ENCODE results near the gene A3GALT2.
"Not testable (repeated sequence)": the region's sequence is repeated elsewhere in the genome, so short reads cannot be mapped to it uniquely, and the experiment has no call there.

A3GALT2 gene

DNA sequence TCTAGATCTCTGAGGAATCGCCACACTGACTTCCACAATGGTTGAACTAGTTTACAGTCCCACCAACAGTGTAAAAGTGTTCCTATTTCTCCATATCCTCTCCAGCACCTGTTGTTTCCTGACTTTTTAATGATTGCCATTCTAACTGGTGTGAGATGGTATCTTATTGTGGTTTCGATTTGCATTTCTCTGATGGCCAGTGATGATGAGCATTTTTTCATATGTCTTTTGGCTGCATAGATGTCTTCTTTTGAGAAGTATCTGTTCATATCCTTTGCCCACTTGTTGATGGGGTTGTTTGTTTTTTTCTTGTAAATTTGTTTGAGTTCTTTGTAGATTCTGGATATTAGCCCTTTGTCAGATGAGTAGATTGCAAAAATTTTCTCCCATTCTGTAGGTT, 30.3 kb downstream of the A3GALT2 start:
- DNase-seq: not testable (repeated sequence)

DNA sequence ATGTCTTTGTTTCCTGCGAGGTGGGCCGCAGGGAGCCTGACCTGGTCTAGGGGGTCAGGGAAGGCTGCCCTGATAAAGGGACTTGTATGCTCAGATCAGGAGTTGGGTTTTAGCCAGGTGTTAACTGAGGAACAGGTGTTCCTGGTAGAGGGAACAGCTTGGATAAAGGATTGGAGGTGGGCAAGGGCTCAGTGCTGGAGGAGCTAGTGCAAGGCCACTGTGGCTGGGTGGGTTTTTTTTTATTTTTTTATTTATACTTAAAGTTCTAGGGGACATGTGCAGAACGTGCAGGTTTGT, 31.1 kb downstream of the A3GALT2 start:
- DNase-seq: no peak

DNA sequence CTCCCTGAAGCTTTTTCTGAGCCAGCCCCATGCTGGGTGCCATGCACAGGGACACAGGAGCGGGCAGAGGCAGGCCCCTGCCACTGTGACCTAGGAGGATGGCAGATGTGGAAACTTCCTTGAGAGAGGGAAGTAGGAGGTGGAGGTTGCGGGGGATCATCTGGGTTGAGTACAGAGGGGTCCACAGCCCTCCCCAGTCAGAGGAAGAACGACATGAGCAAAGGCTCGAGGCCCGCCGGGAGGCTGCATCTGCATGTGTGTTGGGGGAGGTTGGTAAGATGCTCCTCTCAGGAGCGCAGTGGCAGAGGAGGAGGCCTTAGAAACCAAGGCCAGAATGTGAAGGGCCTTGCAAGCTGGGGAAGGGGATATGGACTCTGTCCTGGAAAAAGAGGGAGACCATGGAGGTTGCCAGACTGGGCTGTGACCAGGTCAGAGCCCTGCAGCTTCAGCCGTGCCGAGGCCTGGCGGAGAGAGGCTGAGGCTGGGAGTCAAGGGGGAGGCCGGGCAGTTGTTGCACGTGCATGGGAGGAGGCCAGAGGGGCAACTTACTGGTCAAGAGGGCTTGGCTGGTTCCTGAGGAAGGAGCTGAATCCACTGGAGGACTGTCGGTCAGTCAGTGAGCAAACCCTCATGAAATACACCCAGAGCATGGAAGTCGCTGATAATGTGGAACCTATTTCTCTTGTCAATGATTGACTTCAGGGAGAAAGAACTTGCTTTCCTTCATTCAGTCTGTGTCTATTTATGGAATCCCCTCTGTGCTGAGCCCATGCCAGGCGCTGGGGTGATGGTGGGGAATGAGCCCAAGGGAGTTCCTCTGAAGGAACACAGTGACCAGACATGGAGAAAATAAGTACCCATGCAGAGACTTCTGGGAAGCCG, 31.7 kb downstream of the A3GALT2 start:
- no peak for DNase-seq

DNA sequence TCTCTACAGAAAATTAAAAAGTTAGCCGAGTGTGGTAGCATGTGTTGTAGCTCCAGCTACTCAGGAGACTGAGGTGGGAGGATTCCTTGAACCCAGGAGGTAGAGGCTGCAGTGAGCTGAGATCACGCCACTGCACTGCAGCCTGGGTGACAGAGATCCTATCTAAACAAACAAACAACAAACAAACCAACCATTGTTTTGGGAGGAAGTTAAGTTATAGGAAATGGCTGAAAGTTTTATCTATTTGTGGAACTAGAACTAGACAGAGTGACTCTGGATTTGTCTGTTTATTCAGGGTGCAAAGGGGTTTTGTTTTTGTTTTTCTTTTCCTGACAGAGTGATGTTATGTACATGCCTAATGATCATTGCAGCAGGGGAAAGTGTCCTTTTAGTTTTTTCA, 33.6 kb downstream of the A3GALT2 start:
- DNase-seq: no peak

DNA sequence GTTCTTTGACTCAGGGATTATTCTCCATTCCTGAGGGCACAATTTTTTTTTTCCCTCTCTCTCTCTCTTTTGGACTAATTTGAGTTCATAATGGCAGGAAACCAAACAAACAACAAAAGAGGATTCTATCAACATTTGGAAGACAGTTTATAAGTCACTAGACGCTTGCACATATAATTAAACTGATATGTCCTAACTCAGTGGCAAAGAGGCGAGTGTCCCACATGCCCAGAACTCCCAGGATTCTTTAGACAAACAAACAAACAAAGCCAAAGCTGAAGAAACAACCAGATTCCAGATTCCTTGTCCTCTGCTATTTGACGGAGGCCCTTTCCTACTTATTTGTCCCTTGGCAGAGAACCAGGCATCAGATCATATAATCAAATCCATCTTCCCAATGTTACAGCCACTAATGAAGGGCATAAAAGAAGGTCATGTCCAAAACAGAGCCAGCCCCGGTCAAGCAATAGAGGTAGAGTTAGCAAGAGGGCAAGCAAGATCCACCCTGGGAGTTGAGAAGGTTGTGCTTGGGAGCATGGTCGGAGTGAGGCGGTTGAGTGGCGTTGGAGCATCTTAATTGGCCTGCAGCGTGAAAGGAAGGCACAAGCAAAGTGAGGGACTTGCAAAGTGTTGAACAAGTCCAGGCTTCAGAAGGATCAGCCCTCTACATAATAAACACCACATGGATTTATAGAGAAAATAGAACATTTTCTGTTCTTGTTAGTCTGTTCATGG, 34.3 kb downstream of the A3GALT2 start:
- DNase-seq: no peak

DNA sequence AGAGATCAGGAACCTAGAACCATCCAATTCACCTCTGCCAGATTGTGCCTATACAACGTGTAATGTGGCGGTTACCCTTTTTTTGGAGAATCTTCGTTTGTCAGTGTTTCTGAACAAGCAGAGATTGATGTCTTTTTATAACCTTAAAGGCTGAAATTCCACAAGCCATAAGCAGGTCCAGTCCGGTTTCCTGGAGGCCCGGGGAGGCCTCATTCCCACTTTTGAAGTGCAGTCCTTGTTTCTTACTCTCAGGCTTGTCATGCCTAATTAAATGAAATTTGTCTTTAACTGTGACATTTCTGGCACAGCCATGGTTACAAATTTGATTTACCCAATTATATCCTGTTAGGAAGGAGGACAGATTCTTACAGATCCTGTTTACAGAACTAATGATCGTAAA, 36.8 kb downstream of the A3GALT2 start:
- DNase-seq: no peak

DNA sequence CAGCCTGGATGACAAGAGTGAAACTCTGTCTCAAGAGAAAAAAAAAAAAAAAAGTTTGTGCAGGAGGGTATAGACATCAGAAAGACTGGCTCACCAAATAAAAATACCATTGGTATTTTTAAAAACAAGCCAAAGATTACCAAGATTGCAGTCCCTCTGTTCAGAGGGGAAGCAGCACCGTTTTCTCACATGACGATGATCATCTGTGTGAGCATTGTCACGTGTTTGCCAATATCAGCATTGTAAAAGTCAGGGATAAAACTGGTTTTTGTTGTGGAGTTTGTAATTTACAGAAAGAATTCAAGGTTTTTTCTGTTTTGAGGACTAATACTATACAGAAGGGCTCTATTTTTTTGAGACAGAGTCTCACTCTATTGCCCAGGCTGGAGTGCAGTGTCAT, 38.1 kb downstream of the A3GALT2 start:
- DNase-seq: no peak

DNA sequence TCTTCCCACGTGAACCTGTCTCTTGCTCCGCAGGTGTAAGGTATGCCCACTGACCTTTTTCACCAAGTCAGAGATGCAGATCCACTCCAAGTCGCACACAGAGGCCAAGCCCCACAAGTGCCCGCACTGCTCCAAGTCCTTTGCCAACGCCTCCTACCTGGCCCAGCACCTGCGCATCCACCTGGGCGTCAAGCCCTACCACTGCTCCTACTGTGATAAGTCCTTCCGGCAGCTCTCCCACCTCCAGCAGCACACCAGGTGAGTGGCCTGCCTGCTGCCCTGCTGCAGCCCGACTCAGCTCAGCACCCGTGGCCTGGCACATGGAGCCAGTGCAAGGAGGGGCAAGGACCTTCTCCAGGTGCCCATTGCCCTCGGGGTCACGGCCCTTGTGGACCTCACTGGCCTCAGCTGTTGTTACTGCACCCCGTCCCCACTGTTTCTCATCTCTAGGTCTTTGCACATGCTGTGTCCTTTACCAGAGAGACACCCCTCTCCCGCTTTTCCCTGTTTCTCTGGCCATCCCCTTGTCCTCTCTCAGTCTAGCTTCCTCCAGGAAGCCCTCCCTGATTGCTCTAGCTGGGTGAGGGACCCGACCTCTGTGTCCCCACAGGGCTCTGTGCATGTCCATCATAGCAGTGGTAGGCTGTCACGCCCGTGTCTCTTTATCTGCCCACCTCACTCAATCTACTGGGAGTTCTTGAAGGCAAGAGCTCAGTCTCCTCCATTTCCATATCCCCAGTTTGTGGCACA, 39.2 kb downstream of the A3GALT2 start:
- no peak for DNase-seq

DNA sequence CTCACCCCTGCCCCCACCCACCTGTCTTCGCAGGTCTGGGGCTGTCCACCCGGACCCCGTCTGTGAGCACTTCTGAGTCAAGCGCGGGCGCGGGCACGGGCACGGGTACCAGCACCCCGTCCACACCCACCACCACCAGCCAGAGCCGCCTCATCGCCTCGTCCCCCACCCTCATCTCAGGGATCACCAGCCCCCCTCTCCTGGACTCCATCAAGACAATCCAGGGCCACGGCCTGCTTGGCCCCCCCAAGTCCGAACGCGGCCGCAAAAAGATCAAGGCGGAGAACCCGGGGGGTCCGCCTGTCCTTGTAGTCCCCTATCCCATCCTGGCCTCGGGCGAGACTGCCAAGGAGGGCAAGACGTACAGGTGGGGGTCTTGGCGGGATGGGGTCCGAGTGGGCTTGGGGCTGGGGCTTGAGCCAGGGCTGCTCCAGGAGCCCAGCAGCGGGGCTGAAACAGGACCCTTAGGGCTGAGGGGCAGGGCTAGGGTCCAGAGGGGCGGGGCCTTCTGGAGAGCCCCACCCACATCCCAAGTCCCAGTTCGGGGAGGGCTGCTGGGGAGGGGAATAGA, 40.7 kb downstream of the A3GALT2 start:
- DNase-seq: no peak

DNA sequence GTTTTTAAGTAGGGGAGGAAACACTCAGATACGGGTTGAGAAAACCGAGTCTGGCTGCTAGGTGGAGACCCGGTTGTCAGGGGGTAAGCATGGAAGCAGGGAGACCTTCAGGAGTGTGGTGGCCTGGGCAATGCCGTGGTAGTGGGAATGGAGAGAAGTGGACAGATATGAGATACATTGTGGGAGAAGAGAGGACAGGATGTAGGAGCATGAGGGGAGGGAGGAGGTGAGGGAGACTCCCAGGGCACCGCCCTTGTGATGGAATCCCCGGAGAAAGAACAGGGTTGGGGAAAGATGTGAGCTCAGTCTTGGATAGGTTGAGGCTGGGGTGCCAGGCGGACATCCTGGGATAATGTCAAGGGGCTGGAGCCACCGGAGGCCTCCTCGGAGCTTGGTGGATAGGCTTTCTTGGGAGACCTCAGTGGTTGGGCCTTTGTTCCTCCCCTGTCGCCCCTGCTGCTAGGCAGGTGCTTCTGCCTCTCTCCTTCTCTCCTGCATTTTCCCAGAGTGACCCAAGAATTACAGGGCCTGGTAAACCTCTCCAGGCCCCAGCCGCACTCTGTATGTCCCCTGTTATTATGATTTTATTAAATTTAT, 43.3 kb downstream of the A3GALT2 start:
- no peak for DNase-seq

DNA sequence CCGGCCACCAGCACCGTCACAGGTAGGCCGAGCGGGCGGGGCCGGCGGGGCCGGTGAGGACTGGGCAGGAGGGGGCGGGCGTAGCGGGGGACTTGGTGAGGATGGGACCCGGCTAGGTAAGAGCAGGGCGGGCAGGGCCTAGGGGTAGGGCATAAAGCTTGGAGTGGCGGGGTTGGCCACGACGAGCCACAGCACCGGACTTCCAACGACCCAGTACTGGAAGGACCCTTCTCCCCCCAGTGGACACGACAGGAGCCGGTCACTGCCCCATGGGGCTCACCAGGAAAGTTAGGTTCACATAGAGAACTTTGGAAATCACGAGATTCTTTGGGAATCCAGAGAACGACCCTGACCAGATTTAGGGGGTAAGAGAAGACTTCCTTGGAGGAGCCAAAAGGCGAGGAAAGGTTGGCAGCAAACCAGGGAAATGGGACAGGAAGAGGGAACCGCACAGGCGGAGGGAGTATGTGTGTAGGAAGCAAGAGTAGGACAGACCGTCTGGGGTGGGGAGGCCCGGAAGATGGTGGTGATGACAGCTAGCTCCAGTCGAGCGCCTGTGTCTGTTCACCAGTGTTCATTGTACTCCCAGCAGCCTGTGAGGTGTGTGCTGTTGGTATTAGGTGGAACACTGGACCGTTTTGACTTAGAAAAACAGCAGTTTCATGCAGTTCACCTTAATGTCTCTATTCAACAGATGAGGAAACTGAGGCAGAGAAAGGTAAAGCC, 44.2 kb downstream of the A3GALT2 start:
- no peak for DNase-seq

DNA sequence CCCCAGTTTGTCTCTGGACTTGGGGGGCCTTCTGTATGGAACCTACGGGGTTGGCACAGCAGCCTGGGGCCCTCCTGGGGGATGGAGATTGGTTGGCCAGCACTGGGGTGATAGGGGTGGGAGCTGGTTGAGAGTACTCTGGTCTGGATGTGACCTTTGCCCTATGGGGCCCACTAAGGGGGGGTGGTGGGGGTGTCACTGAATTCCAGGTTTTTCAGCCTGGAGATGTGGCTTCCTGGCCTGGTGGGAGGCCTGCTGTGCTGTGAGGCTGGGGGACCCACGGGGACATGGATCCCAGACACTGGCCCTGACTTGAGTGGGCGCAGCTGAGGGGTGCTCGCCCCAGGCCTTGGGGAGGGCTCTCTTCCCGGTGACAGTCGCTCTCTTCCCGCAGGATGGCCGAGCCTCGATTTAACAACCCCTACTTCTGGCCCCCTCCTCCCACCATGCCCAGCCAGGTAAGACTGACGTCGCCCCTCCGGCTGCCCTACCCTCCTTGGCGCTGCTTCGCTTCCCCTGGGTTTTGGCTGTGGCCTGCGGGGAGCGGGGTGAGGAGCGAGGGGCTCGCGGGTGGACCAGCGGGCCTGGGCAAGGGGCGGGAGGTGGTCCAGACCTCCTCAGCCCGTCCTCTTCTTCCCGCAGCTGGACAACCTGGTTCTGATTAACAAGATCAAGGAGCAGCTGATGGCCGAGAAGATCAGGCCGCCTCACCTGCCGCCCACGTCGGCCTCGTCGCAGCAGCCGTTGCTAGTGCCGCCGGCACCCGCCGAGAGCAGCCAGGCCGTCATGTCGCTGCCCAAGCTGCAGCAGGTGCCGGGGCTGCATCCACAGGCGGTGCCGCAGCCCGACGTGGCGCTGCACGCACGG, 45.0 kb downstream of the A3GALT2 start:
- no peak for DNase-seq

DNA sequence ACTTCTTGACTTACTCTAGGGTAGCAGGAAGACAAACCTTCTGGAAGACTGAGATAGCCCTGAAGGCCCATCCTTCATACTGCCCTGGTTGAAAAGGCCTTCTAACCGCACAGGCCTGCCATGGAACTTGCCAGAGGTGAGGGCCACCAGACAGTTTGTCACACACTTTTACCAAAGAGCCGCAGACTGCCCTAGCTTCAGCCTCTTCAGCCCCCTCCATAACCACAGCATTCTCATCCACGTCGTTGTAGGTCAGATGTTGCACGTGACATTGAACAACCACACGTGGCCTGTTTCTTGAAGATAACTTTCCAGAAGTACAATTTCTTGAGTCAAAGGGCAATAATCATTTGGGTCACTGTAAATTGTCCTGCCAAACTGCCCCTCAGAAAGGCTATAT, 45.7 kb downstream of the A3GALT2 start:
- no peak for DNase-seq

DNA sequence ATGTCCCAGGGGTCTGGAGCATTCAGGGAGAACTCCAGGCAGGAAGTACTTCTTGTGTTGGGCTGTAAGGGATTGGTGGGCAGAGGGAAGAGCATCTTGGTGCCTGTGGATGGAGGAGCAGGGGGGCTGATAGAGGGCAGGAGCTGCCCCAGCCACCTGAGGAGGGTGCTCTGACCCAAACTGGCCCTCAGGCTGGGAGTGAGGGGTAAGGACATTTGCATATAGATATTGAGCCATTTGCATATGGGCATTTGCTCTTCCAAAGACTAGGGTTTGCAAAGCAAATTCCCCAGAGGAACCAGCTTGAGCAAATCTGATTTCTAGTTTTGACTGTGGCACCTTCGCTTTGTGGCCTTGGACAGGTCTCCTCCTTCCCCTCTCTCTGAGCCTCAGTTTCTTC, 46.5 kb downstream of the A3GALT2 start:
- no peak for DNase-seq

DNA sequence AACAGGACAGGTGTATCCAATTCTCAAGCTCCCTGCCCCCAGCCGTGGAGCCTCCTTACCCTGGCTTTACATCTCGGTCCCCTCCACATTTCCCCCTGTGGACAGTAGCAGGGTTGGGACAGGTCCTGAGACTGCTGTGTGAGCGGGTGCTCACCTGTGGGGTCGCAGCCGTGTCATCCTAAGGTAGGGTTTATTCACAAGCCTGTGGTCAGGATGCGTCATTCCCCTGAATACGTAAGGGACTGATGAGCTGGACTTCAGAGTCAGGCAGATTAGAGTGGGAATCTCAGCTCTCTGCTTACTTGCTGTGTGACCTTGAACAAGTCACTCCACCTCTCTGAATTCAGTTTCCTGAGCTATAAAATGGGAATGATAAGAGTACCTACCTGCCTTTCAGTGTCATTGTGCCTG, 46.9 kb downstream of the A3GALT2 start:
- DNase-seq: no peak

DNA sequence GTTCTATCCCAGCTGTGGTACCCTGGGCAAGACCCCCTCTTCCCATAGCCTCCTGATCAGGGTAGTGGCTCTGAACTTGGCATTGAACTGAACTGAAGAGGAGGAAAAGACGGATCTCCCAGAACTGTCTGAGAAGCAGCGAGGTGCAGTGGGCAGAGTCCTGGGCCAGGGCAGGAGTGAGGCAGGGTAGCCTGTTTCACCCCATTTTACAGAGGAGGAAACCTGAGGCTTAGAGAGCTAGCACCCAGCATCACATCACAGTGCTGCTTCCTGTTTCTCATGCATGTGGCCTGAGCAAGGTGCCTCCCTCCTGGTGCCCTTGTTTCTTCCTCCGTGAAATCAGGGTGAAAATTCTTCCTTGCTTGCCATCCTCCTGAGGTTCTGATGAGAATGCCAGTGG, 47.5 kb downstream of the A3GALT2 start:
- no peak for DNase-seq

DNA sequence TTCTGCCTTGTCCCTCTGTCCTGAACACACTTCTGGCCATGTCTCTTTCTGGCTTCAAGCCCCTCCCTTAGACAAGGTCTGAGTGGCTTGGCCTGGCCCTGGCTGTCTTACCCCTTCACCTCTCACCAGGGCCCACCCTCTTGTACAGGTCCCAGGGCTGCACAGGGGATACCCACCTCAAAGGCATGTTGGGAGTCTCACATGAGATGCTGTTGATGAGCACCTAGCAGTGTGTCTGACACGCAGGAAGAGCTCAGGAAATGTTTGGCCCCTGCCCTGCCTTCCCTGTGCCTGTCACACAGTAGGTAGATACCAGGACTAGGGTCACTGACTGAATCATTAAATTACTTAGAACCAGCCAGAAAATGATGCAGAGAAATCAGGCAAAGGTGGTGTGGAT, 48.0 kb downstream of the A3GALT2 start:
- no peak for DNase-seq

DNA sequence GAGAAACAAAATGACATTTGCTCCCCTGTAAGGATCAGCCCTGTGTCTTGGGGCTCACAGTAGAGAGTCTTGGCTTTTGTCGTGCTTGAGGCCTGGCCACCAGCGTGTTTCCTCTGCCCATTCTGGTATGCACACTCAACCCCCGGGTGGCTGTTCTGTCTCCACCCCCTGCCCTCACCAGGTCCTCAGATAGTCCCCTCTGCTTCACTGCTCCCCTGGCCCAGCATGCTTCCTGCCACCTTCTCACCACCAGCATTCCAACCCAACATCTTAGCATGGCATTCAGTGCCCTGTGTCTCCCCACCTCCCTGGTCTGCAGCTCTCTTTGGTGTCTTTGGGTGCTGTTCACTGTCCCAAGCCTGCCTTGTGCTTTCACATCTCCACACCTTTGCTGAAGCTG, 48.4 kb downstream of the A3GALT2 start:
- no peak for DNase-seq

DNA sequence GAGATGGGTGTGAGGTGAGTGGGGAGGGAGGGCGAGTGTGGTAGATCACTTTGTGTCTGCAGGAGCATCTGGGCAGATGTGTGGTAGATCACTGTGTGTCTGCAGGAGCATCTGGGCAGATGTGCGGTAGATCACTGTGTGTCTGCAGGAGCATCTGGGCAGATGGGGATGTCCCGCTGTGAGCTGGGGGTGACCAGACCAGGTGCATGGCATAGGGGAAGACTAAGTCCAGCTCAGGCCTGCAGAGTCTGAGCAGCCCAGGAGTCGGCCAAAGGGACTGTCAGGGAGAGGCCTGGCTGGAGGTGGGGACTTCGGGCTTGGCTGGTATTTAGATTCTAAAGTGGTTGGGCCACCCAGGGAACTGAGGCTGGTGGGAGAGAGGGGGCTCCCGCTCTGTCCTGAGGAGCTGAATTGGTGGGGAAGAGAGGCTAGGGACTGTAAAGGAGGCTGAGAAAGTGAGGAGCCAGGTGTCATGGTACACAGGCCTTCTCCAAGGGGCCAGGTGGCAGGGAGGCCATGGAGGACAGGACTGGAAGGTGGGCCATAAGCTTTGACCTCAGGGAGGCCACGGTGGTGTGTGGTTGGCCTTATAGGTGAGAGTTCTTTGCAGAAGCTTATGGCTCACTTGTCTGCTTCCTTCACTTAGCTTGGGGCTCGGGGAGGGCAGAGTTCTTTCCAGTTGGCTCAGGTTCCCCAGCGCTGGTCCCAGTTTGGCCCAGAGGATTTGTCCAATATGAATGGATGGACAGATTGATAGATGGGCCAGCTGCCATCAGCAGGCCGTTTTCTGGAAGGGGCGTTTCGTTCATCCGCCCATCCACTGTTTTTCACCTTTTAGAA, 49.0 kb downstream of the A3GALT2 start:
- no peak for DNase-seq

DNA sequence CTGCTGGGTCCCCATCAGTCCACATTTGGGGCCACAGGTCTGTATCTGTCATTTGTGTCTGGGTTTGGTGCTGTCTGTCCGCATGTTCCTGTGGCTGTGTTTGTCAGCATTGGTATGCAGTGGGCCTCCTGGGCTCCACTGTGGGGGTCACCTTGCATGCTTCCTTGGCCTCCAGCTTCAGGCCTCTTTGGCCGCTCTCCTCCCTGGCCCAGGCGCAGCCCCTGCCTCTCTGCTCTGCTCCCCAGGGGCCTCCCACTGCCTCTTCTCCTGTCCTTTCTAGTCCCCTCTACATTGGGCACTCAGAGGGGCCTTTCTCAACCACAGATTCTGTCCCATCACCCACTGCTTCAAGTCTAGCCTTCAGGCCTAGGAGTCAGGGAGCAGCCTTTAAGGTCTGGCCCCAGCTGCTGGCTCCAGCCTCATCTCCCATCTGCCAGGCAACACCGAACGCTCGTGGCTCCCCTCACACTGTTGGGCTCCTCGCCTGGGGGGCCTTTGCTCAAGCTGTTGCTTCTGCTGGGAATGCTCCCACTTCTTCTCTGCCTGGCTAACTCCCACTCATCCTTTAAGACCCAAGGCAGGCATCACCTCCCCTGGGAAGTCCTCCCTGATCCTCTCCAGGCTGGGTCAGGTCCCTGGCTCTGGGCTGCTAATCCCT, 50.0 kb downstream of the A3GALT2 start:
- no peak for DNase-seq

All from cortex of kidney (tissue), 1 donor.